ENCODE measurements around the gene CCDC40. TPM values are rescaled to one million over a fixed set of nuclear protein-coding genes. Genes with fewer than 3 reads are reported as not detected.

The CCDC40 gene
- total and polyA plus RNA-seq, 2 donors (not counting 1 experiment from before 2014, with no cell fraction given) = 0.63 to 3.2 TPM

- WGBS (ENCODE audit: insufficient coverage) = 88% methylated on average over 10 of the region's 11 CpGs
- no peak overlapping the region for H3K9ac ChIP-seq (ENCODE audit: low read length)
These were observed 10.7 kb downstream of the CCDC40 start for GRCh38 chr17:80047176-80047575.

DNA sequence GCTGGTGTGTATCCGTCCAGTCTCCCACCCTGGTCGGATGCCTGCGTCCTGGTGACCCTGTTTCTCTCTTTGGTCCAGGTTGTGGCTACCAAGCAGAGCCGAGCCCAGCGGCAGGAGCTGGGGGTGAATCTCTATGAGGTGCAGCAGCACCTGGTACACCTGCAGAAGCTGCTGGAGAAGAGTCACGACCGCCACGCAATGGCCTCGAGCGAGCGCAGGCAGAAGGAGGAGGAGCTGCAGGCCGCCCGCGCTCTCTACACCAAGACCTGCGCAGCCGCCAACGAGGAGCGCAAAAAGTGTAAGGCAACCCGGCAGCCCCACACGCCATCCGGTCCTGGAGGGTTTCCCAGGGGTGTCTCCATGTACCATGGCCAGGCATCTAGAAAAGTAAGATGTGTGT, 13.5 kb downstream of the CCDC40 start:
- ChIA-PET POLR2A (no interaction called here), CTCF (interaction anchor here (0.6 kb wide), 1 partner anchor 60 kb away, joined by 5 read pairs; no protein-coding TSS in a partner anchor)
- Histone ChIP-seq H3K79me2 (ENCODE audit: control insufficient read depth, insufficient read depth, low read length) (no peaks in the 10 kb centered on the region), H3K27me3 (replicated peaks in 1 of 4; ENCODE audit: control extremely low read depth in 1 of 4, control insufficient read depth in 3 of 4, insufficient read depth in 4 of 4, low read length in 3 of 4) (no peaks in the 10 kb centered on the region), H3K9ac (ENCODE audit: low read length) (no peak overlapping the region), H2AFZ (ENCODE audit: insufficient read depth, low read depth, low read length, poor library complexity, severe bottlenecking) (no peak overlapping the region), H3K4me1 (ENCODE audit: control insufficient read depth in 2 of 2, insufficient read depth in 2 of 2, low read length in 2 of 2) (no peaks in the 10 kb centered on the region), H4K20me1 (ENCODE audit: control insufficient read depth, insufficient read depth, low read length, poor library complexity, severe bottlenecking) (no peaks in the 10 kb centered on the region), H3K36me3 (replicated peaks in 1 of 2; ENCODE audit: control extremely low read depth in 1 of 2, control insufficient read depth in 1 of 2, extremely low read depth in 1 of 2, insufficient read depth in 2 of 2, low read length in 1 of 2) (no peaks in the 10 kb centered on the region), H3K4me2 (replicated peaks; ENCODE audit: low read depth, low read length, poor library complexity, severe bottlenecking) (no peak overlapping the region), H3K27ac (ENCODE audit: low read length in 2 of 2) (no peak overlapping the region), H3K4me3 (ENCODE audit: control extremely low read depth in 1 of 5, extremely low read depth in 1 of 5, insufficient read depth in 1 of 5, low read depth in 2 of 5, low read length in 4 of 5) (no peak overlapping the region), H3K9me3 (ENCODE audit: control extremely low read depth in 1 of 3, control insufficient read depth in 2 of 3, insufficient read depth in 1 of 3, low read length in 2 of 3) (no peaks in the 10 kb centered on the region)
- Mint-ChIP-seq H3K27me3 (peaks cover 14% of the 10 kb centered on the region), H3K9me3 (ENCODE audit: insufficient read depth) (no peaks in the 10 kb centered on the region), H3K4me1 (no peaks in the 10 kb centered on the region), H3K4me3 (no peak overlapping the region), H3K27ac (no peak overlapping the region)
- WGBS (ENCODE audit: insufficient coverage) = 92% methylated on average over 21 of the region's 21 CpGs
- TF ChIP-seq EZH2 (IDR thresholded peaks at IDR 0.05; ENCODE audit: borderline replicate concordance, insufficient read depth, low read depth, low read length, poor library complexity, severe bottlenecking) = no peak
- no peak for TF ChIP-seq CTCF (IDR thresholded peaks at IDR 0.05)
- ATAC-seq (ENCODE audit: low read depth) (no peak), DNase-seq (no peak)
- intact Hi-C loops (cut with micrococcal nuclease) = no loop called here

More at GRCh38 chr17:80047176-80047575, 10.7 kb downstream of the CCDC40 start:
- H3K27ac ChIP-seq (ENCODE audit: low read length in 2 of 2) = no peak overlapping the region
- H3K9me3 ChIP-seq (ENCODE audit: control extremely low read depth in 1 of 3, control insufficient read depth in 2 of 3, insufficient read depth in 1 of 3, low read length in 2 of 3) = no peaks in the 10 kb centered on the region
- no peaks in the 10 kb centered on the region for H3K27me3 ChIP-seq (replicated peaks in 1 of 4; ENCODE audit: control extremely low read depth in 1 of 4, control insufficient read depth in 3 of 4, insufficient read depth in 4 of 4, low read length in 3 of 4)
- DNase-seq = no peak
- H4K20me1 ChIP-seq (ENCODE audit: control insufficient read depth, insufficient read depth, low read length, poor library complexity, severe bottlenecking) = no peaks in the 10 kb centered on the region
- no peak for TF ChIP-seq CTCF (IDR thresholded peaks at IDR 0.05)
- no peak for TF ChIP-seq EZH2 (IDR thresholded peaks at IDR 0.05; ENCODE audit: borderline replicate concordance, insufficient read depth, low read depth, low read length, poor library complexity, severe bottlenecking)
- no peaks in the 10 kb centered on the region for H3K4me1 Mint-ChIP-seq
- H3K4me3 Mint-ChIP-seq = no peak overlapping the region
- H3K27me3 Mint-ChIP-seq = peaks cover 11% of the 10 kb centered on the region
- intact Hi-C loops (cut with micrococcal nuclease) = no loop called here
- no peak overlapping the region for H3K27ac Mint-ChIP-seq
- no peaks in the 10 kb centered on the region for H3K4me1 ChIP-seq (ENCODE audit: control insufficient read depth in 2 of 2, insufficient read depth in 2 of 2, low read length in 2 of 2)
- H3K36me3 ChIP-seq (replicated peaks in 1 of 2; ENCODE audit: control extremely low read depth in 1 of 2, control insufficient read depth in 1 of 2, extremely low read depth in 1 of 2, insufficient read depth in 2 of 2, low read length in 1 of 2) = no peaks in the 10 kb centered on the region
- H3K4me2 ChIP-seq (replicated peaks; ENCODE audit: low read depth, low read length, poor library complexity, severe bottlenecking) = no peak overlapping the region
- ChIA-PET CTCF (interaction anchor here (0.6 to 1.5 kb wide), 2 partner anchors 39 to 94 kb away, joined by 3 to 4 read pairs; no protein-coding TSS in a partner anchor), POLR2A (no interaction called here)
- no peak overlapping the region for H3K4me3 ChIP-seq (ENCODE audit: control extremely low read depth in 1 of 5, extremely low read depth in 1 of 5, insufficient read depth in 1 of 5, low read depth in 2 of 5, low read length in 4 of 5)
- H2AFZ ChIP-seq (ENCODE audit: insufficient read depth, low read depth, low read length, poor library complexity, severe bottlenecking) = no peak overlapping the region
- peaks cover 2% of the 10 kb centered on the region for H3K9me3 Mint-ChIP-seq (ENCODE audit: insufficient read depth)
- no peaks in the 10 kb centered on the region for H3K79me2 ChIP-seq (ENCODE audit: control insufficient read depth, insufficient read depth, low read length)
- ATAC-seq (ENCODE audit: low read depth) = no peak

Measured in B cell (primary cell).